ENCODE data around the gene XAB2.

Gene XAB2

DNA sequence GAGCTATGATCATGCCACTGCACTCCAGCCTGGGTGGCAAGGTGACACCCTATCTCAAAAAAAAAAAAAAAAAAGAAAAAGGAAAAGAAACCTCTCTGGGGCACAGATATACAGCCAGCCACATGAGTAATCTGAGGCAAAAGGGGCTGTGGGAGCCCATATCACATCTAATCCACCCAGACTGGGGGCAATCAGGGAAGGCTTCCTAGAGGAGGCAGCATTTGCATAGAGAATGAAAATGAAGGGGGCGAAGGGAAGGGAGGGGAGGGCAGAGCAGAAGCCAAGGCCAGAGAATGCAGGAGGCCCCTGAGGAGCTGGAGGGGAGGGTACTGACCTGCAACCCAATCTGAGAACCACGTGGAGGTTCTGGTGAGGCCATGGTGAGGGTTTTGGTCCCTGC lies 20.8 kb upstream of the XAB2 start:
- DNase-seq (ENCODE audit: low read depth), result no peak
- TF ChIP-seq CTCF (IDR thresholded peaks at IDR 0.05; ENCODE audit: insufficient read depth, low read depth, low read length, missing control alignments), result no peak
- H3K4me3 ChIP-seq (ENCODE audit: low read depth, low read length), result no peak overlapping the region

DNA sequence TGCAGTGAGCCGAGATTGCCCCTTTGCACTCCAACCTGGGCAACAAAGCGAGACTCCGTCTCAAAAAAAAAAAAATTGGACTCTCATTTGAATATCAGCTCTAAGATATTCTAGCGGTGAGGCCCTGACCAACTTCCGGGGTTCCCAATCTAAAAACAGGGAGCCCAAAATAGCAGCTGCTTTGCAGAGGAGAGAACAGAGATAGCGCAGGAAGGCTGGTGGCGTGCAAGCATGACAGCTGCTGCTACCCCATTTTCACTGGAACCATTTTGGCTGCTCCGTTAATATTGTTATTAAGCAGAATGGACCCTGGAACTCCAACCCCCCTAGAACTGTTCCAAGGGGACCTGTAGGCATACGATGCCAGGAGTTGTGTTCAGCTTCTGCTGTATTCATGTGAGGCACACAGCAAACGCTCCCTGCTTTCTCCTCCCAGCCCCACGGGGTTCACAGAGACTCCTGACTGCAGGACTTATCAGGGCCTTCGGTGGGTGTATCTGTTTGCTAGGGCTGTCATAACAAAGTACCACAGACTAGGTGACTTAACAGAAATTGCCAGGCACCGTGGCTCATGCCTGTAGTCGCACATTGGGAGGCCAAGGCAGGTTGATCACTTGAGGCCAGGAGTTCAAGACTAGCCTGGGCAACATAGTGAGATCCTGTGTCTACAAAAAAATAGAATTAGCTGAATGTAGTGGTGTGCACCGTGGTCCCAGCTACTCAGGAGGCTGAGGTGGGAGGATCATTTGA lies 19.1 kb upstream of the XAB2 start:
- peak; percentile 73 for DNase-seq (ENCODE audit: low read depth)
- TF ChIP-seq CTCF (IDR thresholded peaks at IDR 0.05; ENCODE audit: insufficient read depth, low read depth, low read length, missing control alignments), result no peak
- H3K4me3 ChIP-seq (ENCODE audit: low read depth, low read length), result no peak overlapping the region

DNA sequence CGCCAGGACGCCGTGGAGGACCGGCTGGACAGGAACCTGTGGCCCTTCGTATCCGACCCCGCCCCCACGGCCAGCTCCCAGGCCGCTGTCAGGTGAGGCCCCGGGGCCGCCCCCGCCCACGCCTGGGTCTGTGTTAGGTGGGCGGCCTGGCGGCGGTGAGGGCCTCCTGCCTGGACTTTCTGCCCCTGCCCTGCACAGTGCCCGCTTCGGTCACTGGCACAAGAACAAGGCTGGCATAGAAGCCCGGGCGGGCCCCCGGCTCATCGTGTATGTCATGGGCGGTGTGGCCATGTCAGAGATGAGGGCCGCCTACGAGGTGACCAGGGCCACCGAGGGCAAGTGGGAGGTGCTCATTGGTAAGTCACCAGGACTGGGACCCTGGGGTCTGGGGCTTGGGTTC lies 17.8 kb upstream of the XAB2 start:
- no peak overlapping the region for H3K4me3 ChIP-seq (ENCODE audit: low read depth, low read length)
- no peak for TF ChIP-seq CTCF (IDR thresholded peaks at IDR 0.05; ENCODE audit: insufficient read depth, low read depth, low read length, missing control alignments)
- DNase-seq (ENCODE audit: low read depth), result no peak

DNA sequence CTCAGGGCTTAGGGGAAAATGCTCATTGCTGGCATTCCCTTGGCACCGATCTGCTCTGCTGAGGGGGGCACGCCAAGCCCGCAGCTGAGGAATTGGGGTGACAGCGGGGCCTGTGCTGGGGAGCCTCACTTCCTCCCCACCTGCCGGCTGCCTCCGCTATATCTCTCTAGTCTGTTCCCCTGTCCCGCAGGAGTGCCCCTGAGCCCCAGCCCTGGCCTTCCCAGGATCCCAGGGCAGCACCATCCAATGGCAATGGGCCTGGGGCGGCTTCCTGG lies 17.0 kb upstream of the XAB2 start:
- DNase-seq (ENCODE audit: low read depth), result no peak
- no peak for TF ChIP-seq CTCF (IDR thresholded peaks at IDR 0.05; ENCODE audit: insufficient read depth, low read depth, low read length, missing control alignments)
- no peak overlapping the region for H3K4me3 ChIP-seq (ENCODE audit: low read depth, low read length)

GRCh38 chr19:7645656-7646425 lies 16.5 kb upstream of the XAB2 start:
- TF ChIP-seq CTCF (IDR thresholded peaks at IDR 0.05; ENCODE audit: insufficient read depth, low read depth, low read length, missing control alignments), result no peak
- H3K4me3 ChIP-seq (ENCODE audit: low read depth, low read length), result no peak overlapping the region
- no peak for DNase-seq (ENCODE audit: low read depth)

GRCh38 chr19:7645163-7645562 lies 15.8 kb upstream of the XAB2 start:
- H3K4me3 ChIP-seq (ENCODE audit: low read depth, low read length), result no peak overlapping the region
- DNase-seq (ENCODE audit: low read depth), result no peak

More at GRCh38 chr19:7645163-7645562, 15.8 kb upstream of the XAB2 start:
- no peak for TF ChIP-seq CTCF (IDR thresholded peaks at IDR 0.05; ENCODE audit: insufficient read depth, low read depth, low read length, missing control alignments)

Measured in GM12865 (cell line).